H1 (cell line): Measurements from ENCODE around the gene RBM15B. TPM values are rescaled to one million over a fixed set of nuclear protein-coding genes. Genes with fewer than 3 reads are reported as not detected.
A peak's percentile ranks its signal among the peaks of the same experiment; 100 is the strongest.

ENCODE experiments used
- CTCF ChIA-PET: fragments of 300-600 bp; sonication (Branson Sonifier 250); formaldehyde crosslinking; loops from one replicate; lab custom pipeline; 2021; ENCODE audit not compliant: partially characterized antibody; lab: Charles Lee
- POLR2A ChIA-PET: fragments of 300-600 bp; sonication (Branson Sonifier 250); formaldehyde crosslinking; loops from one replicate; lab custom pipeline; 2021; ENCODE audit warnings: inconsistent platforms; ENCODE audit not compliant: partially characterized antibody; lab: Charles Lee
- DNase-seq, 2 experiments: peaks; one replicate each; pipeline versions ENCODE4 v3.0.0 to v3.0.0-alpha.2; 2010 to 2022; ENCODE audit warnings: low spot score in 2 of 2, low read depth in 1 of 2, mixed read lengths in 1 of 2
- FAIRE-seq: peaks from 2 replicates; lab custom pipeline; 2011; peaks lifted over from hg19 to GRCh38; lab: Jason Lieb, UNC
- H2AFZ ChIP-seq: 2 replicates; pipeline ENCODE4 v1.8.1; 2012; ENCODE audit warnings: low read length, inconsistent platforms
- H2AK5ac ChIP-seq: 2 replicates; pipeline ENCODE4 v1.6.1; 2013; ENCODE audit warnings: low read depth, low read length
- H2BK120ac ChIP-seq: replicated peaks from 2 replicates; pipeline ENCODE3; 2013; ENCODE audit warnings: low read depth, low read length, inconsistent platforms
- H2BK12ac ChIP-seq: 2 replicates; pipeline ENCODE4 v1.6.1; 2013; ENCODE audit warnings: low read depth, low read length
- H2BK15ac ChIP-seq: 2 replicates; pipeline ENCODE4 v1.6.1; 2013; ENCODE audit warnings: low read length
- H2BK20ac ChIP-seq: 2 replicates; pipeline ENCODE4 v1.6.1; 2013; ENCODE audit warnings: low read length
- H2BK5ac ChIP-seq: 2 replicates; pipeline ENCODE4 v1.6.1; 2013; ENCODE audit warnings: low read depth, low read length
- H3K14ac ChIP-seq: 2 replicates; pipeline ENCODE4 v1.6.1; 2013; ENCODE audit warnings: inconsistent platforms; ENCODE audit not compliant: insufficient read length
- H3K18ac ChIP-seq: 2 replicates; pipeline ENCODE4 v1.6.1; 2013; ENCODE audit warnings: low read length; ENCODE audit errors: extremely low read depth
- H3K23ac ChIP-seq: 2 replicates; pipeline ENCODE4 v1.6.1; 2013; ENCODE audit warnings: inconsistent platforms; ENCODE audit not compliant: insufficient read length
- H3K23me2 ChIP-seq: 2 replicates; pipeline ENCODE4 v1.6.1; 2013; ENCODE audit warnings: low read depth, low read length
- H3K27ac ChIP-seq: 2 replicates; pipeline ENCODE4 v1.6.1; 2011; ENCODE audit warnings: low read depth, low read length, inconsistent platforms
- H3K27me3 ChIP-seq, 4 experiments: replicated peaks in 1 of 4; 1 replicate in 1 of 4; 2 replicates in 3 of 4; pipeline versions ENCODE4 v1.6.1 to v1.8.1; 2011 to 2013; ENCODE audit warnings: low read length in 3 of 4, mild to moderate bottlenecking in 3 of 4, inconsistent platforms in 2 of 4, mixed read lengths in 2 of 4, moderate library complexity in 1 of 4; ENCODE audit not compliant: control insufficient read depth in 3 of 4, insufficient read depth in 3 of 4; ENCODE audit errors: extremely low read depth in 1 of 4
- H3K36me3 ChIP-seq, 4 experiments: 2 replicates each; pipeline versions ENCODE4 v1.6.1 to v1.8.1; 2011 to 2013; ENCODE audit warnings: mild to moderate bottlenecking in 4 of 4, low read length in 3 of 4, moderate library complexity in 2 of 4, control low read depth in 1 of 4, inconsistent platforms in 1 of 4; ENCODE audit not compliant: insufficient read depth in 4 of 4, control insufficient read depth in 2 of 4
- H3K4ac ChIP-seq: replicated peaks from 2 replicates; pipeline ENCODE3; 2013; ENCODE audit warnings: low read length, low read depth, mixed read lengths, inconsistent platforms; ENCODE audit not compliant: insufficient read length
- H3K4me1 ChIP-seq, 4 experiments: replicated peaks in 1 of 4; 1 replicate in 1 of 4; 2 replicates in 3 of 4; pipeline versions ENCODE4 v1.6.1 to v1.8.1; 2011 to 2013; ENCODE audit warnings: low read length in 3 of 4, inconsistent platforms in 2 of 4, mixed read lengths in 1 of 4; ENCODE audit not compliant: insufficient read depth in 4 of 4, control insufficient read depth in 3 of 4
- H3K4me2 ChIP-seq, 2 experiments: 2 replicates each; pipeline versions ENCODE4 v1.6.1 to v1.8.1; 2011 to 2013; ENCODE audit warnings: low read depth in 2 of 2, low read length in 2 of 2, control low read depth in 1 of 2, inconsistent platforms in 1 of 2, mild to moderate bottlenecking in 1 of 2; ENCODE audit not compliant: insufficient read depth in 1 of 2
- H3K4me3 ChIP-seq, 4 experiments: fragments of 200-600, 300-600 bp in 1 of 4; sonication (generic), shearing (Covaris generic), sonication (Bioruptor Twin) in 1 of 4; 2 replicates each; pipeline versions ENCODE4 v1.5.1 to v1.8.1; 2011 to 2016; ENCODE audit warnings: low read length in 4 of 4, low read depth in 3 of 4, control low read depth in 2 of 4, inconsistent platforms in 2 of 4, mild to moderate bottlenecking in 2 of 4, mixed read lengths in 1 of 4, moderate library complexity in 1 of 4; ENCODE audit not compliant: insufficient read depth in 2 of 4; ENCODE audit errors: extremely low read depth in 1 of 4
- H3K56ac ChIP-seq: replicated peaks from 2 replicates; pipeline ENCODE3; 2013; ENCODE audit warnings: low read depth, mild to moderate bottlenecking, mixed read lengths, low read length, inconsistent platforms; ENCODE audit not compliant: insufficient read length
- H3K79me1 ChIP-seq: 2 replicates; pipeline ENCODE4 v1.6.1; 2013; ENCODE audit warnings: low read depth, low read length, control low read depth
- H3K79me2 ChIP-seq, 2 experiments: 2 replicates each; pipeline versions ENCODE4 v1.6.1 to v1.8.1; 2012 to 2013; ENCODE audit warnings: low read length in 2 of 2, mild to moderate bottlenecking in 2 of 2, inconsistent platforms in 1 of 2; ENCODE audit not compliant: insufficient read depth in 2 of 2, control insufficient read depth in 1 of 2
- H3K9ac ChIP-seq, 4 experiments: replicated peaks in 1 of 4; 1 replicate in 1 of 4; 2 replicates in 3 of 4; pipeline versions ENCODE4 v1.6.1 to v1.8.1; 2011 to 2013; ENCODE audit warnings: low read depth in 3 of 4, low read length in 3 of 4, control low read depth in 2 of 4, mild to moderate bottlenecking in 2 of 4, moderate library complexity in 2 of 4, inconsistent platforms in 1 of 4; ENCODE audit errors: extremely low read depth in 1 of 4
- H3K9me3 ChIP-seq, 2 experiments: 2 replicates each; pipeline versions ENCODE4 v1.6.1 to v1.8.1; 2012 to 2013; ENCODE audit warnings: mild to moderate bottlenecking in 2 of 2, moderate library complexity in 2 of 2, control low read depth in 1 of 2, inconsistent platforms in 1 of 2, low read depth in 1 of 2, low read length in 1 of 2, mixed read lengths in 1 of 2; ENCODE audit not compliant: insufficient read depth in 2 of 2
- H4K20me1 ChIP-seq, 2 experiments: replicated peaks in 1 of 2; 2 replicates each; pipeline versions ENCODE3 to v1.8.1; 2011 to 2013; ENCODE audit warnings: inconsistent platforms in 2 of 2, low read length in 2 of 2, mild to moderate bottlenecking in 1 of 2; ENCODE audit not compliant: insufficient read depth in 2 of 2, control insufficient read depth in 1 of 2
- H4K5ac ChIP-seq: 2 replicates; pipeline ENCODE4 v1.6.1; 2013; ENCODE audit warnings: low read length, low read depth, mixed read lengths, inconsistent platforms; ENCODE audit not compliant: insufficient read length
- H4K8ac ChIP-seq: 2 replicates; pipeline ENCODE4 v1.8.0; 2013; ENCODE audit warnings: mild to moderate bottlenecking, moderate library complexity, low read length, inconsistent platforms; ENCODE audit not compliant: insufficient read depth; ENCODE audit errors: extremely low read depth
- H4K91ac ChIP-seq: replicated peaks from 2 replicates; pipeline ENCODE3; 2013; ENCODE audit warnings: low read length, mixed read lengths, inconsistent platforms; ENCODE audit not compliant: insufficient read length
- CBX5 ChIP-seq: fragments of 300-800, 300-1000 bp; sonication (generic); IDR thresholded peaks from 2 replicates; pipeline ENCODE4 v1.7.1; 2016; ENCODE audit warnings: antibody characterized with exemption, low read length, low read depth
- CBX8 ChIP-seq: fragments of 300-800, 300-1000 bp; sonication (generic); IDR thresholded peaks from 2 replicates; pipeline ENCODE4 v1.7.1; 2016; ENCODE audit warnings: low read depth, low read length, borderline replicate concordance
- CEBPB ChIP-seq: IDR thresholded peaks from 2 replicates; pipeline ENCODE4 v1.6.1; 2012; ENCODE audit warnings: low read depth, low read length
- CHD2 ChIP-seq: IDR thresholded peaks from 2 replicates; pipeline ENCODE4 v1.6.1; 2012; ENCODE audit warnings: low read length, improper control_type of control experiment
- EGR1 ChIP-seq: IDR thresholded peaks from 2 replicates; pipeline ENCODE4 v1.6.1; 2011; ENCODE audit warnings: low read depth, low read length, borderline replicate concordance
- JUN ChIP-seq: IDR thresholded peaks from 2 replicates; pipeline ENCODE4 v1.6.1; 2011; ENCODE audit warnings: low read depth, mild to moderate bottlenecking, improper control_type of control experiment, low read length
- KDM4A ChIP-seq: IDR thresholded peaks from one replicate; pipeline ENCODE4 v1.7.1; 2012; ENCODE audit warnings: low read depth, mild to moderate bottlenecking, moderate library complexity, low read length, inconsistent platforms; ENCODE audit not compliant: severe bottlenecking
- KDM5A ChIP-seq: fragments of 200-600 bp; IDR thresholded peaks from 2 replicates; pipeline ENCODE4 v1.7.1; 2012; ENCODE audit warnings: mild to moderate bottlenecking, low read length, inconsistent platforms, mixed read lengths
- NRF1 ChIP-seq: IDR thresholded peaks from 2 replicates; pipeline ENCODE4 v1.6.1; 2011; ENCODE audit warnings: mild to moderate bottlenecking, low read depth, low read length, improper control_type of control experiment
- SIN3A ChIP-seq, 2 experiments: IDR thresholded peaks in 1 of 2; conservative IDR thresholded peaks in 1 of 2; 2 replicates each; pipeline ENCODE4 v1.6.1; 2011 to 2012; ENCODE audit warnings: low read length in 2 of 2, improper control_type of control experiment in 1 of 2, low read depth in 1 of 2, mild to moderate bottlenecking in 1 of 2
- WGBS, 2 experiments: shearing (Covaris generic) in 1 of 2; methylation state at CpG; one replicate each; pipeline versions ENCODE4 v1.1.6 to v1.1.7; 2013 to 2015; ENCODE audit warnings: low lambda C conversion rate in 2 of 2, mixed read lengths in 2 of 2, inconsistent platforms in 1 of 2, low coverage in 1 of 2, missing lambda C conversion rate in 1 of 2; ENCODE audit not compliant: insufficient replicate concordance in 2 of 2, insufficient coverage in 1 of 2, insufficient read length in 1 of 2; ENCODE audit errors: extremely low coverage in 1 of 2, missing lambda C conversion rate in 1 of 2; 5-methylcytosine and 5-hydroxymethylcytosine counted together
- polyA plus RNA-seq, 7 experiments: library from polyadenylated mRNA; depleted of rRNA in 3 of 7; stranded (reverse) in 5 of 7; unstranded in 2 of 7; fragments of >200 nt in 5 of 7; fragments of 200-250 nt in 2 of 7; gene quantifications; 1 replicate in 5 of 7; 2 replicates in 1 of 7; 4 replicates in 1 of 7; pipeline versions ENCODE4 v1.2.1 to v1.2.3, GENCODE V29; 2011 to 2013; ENCODE audit warnings: missing spikeins in 2 of 7, mixed read lengths in 2 of 7
- total RNA-seq: library from RNA; stranded (reverse); fragmentation: NEBNext Ultra II Directional; extraction: Animal tissue kit (Norgen Biotek cat#: 25700); gene quantifications from 2 replicates; pipeline ENCODE4 v1.2.1, GENCODE V29; 2021

The RBM15B gene
- total and polyA plus RNA-seq, 2 of the 8 experiments (the other 6 are each of a cell fraction or from before 2014, with no cell fraction given), result 22.2 to 59.1 TPM

DNA sequence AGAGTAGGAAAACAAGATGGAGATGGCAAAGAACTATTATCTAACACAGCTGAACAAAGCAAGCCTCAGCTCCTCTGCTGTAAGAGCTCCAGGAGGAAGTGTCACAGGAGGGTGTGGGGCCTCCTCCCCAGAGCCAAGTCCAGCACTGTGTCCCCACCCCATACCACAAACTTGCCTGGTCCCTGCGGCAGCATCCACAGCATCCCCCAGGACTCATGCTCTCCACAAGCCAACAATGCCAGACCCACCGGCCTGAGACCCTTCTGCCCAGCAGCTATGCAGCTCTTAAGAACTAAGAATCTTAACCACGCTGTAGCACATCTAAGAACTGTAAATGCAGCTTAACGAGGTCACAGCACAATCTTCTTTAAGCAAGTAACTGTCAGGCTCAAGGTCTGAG lies 9.1 kb downstream of the RBM15B start:
- ChIA-PET CTCF (interaction anchor here (0.6 to 4.3 kb wide), 5 partner anchors 11 to 785 kb away, joined by 3 to 23 read pairs (median 4); no protein-coding TSS in a partner anchor), POLR2A (interaction anchor here (1.0 to 1.4 kb wide), 2 partner anchors 8 kb away, joined by 3 to 5 read pairs; no protein-coding TSS in a partner anchor)
- 85% methylated on average over 4 of the region's 4 CpGs; no CpG with 5 or more reads in 1 of the 2 experiments for WGBS, 2 experiments
- no peak for TF ChIP-seq SIN3A (conservative IDR thresholded peaks at IDR 0.05 in 1 of 2, IDR thresholded peaks at IDR 0.05 in 1 of 2; ENCODE audit: low read depth in 1 of 2, low read length in 2 of 2)
- no peak for TF ChIP-seq KDM5A
- no peak for TF ChIP-seq NRF1
- no peak for TF ChIP-seq CBX5
- TF ChIP-seq KDM4A, result no peak
- no peak for TF ChIP-seq JUN
- no peak for TF ChIP-seq CEBPB
- no peak for TF ChIP-seq CBX8
- TF ChIP-seq CHD2, result no peak
- no peak for TF ChIP-seq EGR1

More for the DNA sequence above, 9.1 kb downstream of the RBM15B start:
- H3K14ac ChIP-seq, result no peak overlapping the region
- peaks cover 0 to 7% of the 10 kb centered on the region in 2 experiments; a peak in 3 of 4 replicates for H3K79me2 ChIP-seq
- H2BK20ac ChIP-seq, result no peak overlapping the region
- no peaks in the 10 kb centered on the region for H3K9me3 ChIP-seq
- H2AFZ ChIP-seq, result no peak overlapping the region
- H3K23me2 ChIP-seq, result no peaks in the 10 kb centered on the region
- no peak for FAIRE-seq
- H3K79me1 ChIP-seq, result peaks cover 4% of the 10 kb centered on the region
- no peak overlapping the region for H3K56ac ChIP-seq
- H4K20me1 ChIP-seq, result peaks cover 12 to 20% of the 10 kb centered on the region in 2 experiments
- peaks cover 0 to 3% (median 0%) of the 10 kb centered on the region in 4 experiments; a peak in 2 of 7 replicates for H3K4me1 ChIP-seq
- H3K23ac ChIP-seq, result no peak overlapping the region
- H3K18ac ChIP-seq, result no peak overlapping the region
- DNase-seq, result peak in 1 of 2 experiments; percentile 37
- no peak overlapping the region for H3K4ac ChIP-seq
- no peak overlapping the region for H3K4me3 ChIP-seq
- H2BK12ac ChIP-seq, result no peak overlapping the region
- peaks cover 14 to 54% (median 29%) of the 10 kb centered on the region in 4 experiments; a peak in 7 of 8 replicates for H3K36me3 ChIP-seq
- H2BK5ac ChIP-seq, result no peak overlapping the region
- H2BK15ac ChIP-seq, result no peak overlapping the region
- H4K91ac ChIP-seq, result no peak overlapping the region
- no peak overlapping the region for H3K4me2 ChIP-seq
- H2AK5ac ChIP-seq, result no peak overlapping the region
- no peak overlapping the region for H4K5ac ChIP-seq
- H3K27me3 ChIP-seq, result no peaks in the 10 kb centered on the region
- no peak overlapping the region for H3K9ac ChIP-seq
- H2BK120ac ChIP-seq, result no peak overlapping the region
- no peak overlapping the region for H3K27ac ChIP-seq
- no peak overlapping the region for H4K8ac ChIP-seq
